Inflammatory macrophage treated with lipopolysaccharide for 1 hour (primary cell): Measurements from ENCODE around the gene SLC29A1.

ENCODE experiments used
- DNase-seq, 2 donors: peaks; one replicate each; pipeline ENCODE4 v3.0.0-alpha.2; 2020 to 2022

Gene SLC29A1

DNA sequence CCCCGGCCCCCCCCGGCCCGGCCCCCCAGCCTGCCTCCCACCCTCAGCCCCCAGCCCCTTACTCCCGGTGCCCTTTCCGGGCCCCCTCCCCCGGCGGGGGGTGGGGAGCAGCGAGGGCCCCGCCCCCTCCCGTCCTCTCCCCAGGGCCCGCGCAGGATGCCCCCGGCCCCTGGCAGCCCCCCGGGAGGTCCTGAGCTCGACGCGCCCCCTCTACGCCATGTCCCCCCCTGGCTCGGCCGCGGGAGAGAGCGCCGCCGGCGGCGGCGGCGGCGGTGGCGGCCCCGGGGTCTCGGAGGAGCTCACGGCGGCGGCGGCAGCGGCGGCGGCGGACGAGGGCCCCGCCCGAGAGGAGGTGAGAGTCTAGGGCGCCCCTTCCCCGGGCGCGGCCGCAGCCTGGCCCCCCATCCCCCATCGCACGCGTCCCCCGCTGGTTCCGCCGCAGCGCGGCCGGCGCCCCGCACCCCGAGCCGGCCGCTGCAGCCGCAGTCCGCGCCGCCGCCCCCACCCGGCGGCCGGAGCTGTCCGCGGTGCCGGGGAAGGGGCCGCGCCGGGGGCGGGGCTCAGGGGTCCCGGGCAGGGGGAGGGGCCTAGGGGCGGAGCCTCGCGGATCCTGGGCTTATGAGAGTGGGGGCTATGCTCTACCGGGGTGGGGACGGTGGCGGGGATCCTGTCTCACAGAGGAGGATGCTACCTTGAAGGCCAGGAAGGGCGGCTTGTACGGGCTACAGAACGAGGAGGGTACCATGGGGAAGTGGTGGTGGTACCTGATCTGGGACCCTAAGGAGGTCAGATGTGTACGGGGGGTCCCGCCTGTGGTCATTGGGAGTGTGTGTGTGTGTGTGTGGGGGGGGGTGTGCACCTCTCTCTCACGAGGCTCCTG lies 47.4 kb downstream of the SLC29A1 start:
- DNase-seq, result no peak

DNA sequence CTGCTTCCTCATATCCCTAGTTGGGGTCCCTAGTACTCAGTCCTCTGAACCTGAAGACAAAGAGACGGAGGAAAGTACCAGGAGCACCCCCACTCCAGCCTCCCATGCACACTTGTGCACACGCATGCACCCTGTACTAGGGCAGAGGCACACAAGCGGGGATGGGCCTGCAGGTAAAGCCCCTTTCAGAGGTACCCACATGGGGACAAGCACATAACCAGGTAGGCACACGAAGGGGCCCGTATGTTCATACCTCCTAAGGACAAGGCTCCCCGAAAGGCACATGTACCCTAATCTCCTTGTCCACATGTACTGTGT lies 48.0 kb downstream of the SLC29A1 start:
- DNase-seq, result no peak

DNA sequence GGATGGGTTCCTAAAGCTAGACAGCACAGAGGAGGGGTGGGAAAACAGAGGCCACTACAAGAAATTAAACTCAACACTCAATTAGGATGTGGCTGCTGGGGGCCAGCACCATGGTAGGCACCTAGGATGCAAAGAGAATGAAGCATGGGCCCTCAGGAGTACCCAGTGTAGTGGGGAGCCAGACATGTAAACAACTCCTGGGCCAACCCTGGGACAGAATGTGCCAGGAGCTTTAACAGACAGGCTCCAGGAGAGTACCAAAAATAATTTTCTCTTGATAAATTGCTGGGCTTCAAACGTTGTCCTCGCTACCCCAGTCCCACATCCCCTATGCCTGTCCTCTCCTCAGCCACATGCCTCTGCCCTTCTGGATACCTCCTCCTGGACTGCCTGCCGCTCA lies 48.5 kb downstream of the SLC29A1 start:
- DNase-seq, result no peak

DNA sequence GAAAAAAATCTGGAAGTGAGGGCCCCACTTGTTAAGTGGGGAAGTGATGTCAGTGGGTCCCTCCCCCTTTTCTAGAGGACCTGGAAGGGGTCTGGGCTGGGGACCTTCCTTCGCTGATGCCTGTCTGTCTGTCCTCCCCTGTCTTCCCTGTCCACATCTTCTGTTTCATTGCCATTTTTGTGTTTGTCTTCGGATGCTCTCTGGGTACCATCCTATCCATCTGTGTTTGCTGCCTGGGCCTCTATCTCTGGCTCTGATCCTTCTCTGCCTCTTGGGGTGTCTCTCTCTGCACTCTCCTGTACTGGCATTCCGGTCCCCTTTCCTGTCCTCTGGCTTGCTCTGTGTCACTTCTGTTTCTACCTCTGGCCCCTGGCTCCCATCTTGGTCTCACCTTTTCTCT lies 49.1 kb downstream of the SLC29A1 start:
- DNase-seq, result no peak

DNA sequence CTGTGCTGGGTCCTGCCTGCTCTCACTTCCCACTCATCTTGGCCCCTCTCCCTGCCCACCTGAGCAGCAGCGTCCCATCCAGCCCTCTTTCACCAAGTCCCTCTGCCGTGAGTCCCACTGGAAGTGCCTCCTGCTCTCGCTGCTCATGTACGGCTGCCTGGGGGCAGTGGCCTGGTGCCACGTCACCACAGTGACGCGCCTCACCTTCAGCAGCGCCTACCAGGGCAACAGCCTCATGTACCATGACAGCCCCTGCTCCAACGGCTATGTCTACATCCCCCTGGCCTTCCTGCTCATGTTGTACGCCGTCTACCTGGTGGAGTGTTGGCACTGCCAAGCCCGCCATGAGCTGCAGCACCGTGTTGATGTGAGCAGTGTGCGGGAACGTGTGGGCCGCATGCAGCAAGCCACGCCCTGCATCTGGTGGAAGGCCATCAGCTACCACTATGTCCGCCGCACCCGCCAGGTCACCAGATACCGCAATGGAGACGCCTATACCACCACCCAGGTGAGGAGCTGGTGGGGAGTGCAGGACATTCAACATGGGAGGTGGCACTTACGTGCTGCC lies 49.7 kb downstream of the SLC29A1 start:
- no peak for DNase-seq

DNA sequence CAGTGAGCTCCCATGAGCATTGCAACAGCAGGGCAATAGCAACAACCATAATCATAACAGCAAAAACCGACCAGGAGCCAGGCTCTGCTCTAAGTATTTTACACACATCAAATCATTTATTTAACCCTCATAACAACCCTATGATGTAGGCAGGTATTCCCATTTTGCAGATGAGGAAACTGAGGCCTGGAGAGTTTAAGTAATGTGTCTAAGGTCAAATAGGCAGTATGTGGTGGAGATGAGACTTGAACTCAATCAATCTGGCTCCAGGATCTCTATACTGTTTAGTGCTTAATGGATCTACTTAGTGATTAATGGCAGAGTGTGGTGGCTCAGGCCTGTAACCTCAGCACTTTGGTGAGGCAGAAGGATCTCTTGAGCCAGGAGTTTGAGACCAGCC lies 50.2 kb downstream of the SLC29A1 start:
- DNase-seq, result no peak

DNA sequence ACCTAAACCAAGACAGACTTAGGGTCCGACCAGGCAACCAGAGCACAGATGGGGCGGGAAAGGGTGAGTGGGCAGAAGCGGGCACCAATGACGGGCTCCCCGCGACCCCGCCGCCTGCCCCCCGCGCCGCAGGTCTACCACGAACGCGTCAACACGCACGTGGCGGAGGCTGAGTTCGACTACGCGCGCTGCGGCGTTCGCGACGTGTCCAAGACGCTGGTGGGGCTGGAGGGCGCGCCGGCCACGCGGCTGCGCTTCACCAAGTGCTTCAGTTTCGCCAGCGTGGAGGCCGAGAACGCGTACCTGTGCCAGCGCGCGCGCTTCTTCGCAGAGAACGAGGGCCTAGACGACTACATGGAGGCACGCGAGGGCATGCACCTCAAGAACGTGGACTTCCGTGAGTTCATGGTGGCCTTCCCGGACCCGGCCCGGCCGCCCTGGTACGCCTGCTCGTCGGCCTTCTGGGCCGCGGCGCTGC lies 51.9 kb downstream of the SLC29A1 start:
- no peak for DNase-seq

DNA sequence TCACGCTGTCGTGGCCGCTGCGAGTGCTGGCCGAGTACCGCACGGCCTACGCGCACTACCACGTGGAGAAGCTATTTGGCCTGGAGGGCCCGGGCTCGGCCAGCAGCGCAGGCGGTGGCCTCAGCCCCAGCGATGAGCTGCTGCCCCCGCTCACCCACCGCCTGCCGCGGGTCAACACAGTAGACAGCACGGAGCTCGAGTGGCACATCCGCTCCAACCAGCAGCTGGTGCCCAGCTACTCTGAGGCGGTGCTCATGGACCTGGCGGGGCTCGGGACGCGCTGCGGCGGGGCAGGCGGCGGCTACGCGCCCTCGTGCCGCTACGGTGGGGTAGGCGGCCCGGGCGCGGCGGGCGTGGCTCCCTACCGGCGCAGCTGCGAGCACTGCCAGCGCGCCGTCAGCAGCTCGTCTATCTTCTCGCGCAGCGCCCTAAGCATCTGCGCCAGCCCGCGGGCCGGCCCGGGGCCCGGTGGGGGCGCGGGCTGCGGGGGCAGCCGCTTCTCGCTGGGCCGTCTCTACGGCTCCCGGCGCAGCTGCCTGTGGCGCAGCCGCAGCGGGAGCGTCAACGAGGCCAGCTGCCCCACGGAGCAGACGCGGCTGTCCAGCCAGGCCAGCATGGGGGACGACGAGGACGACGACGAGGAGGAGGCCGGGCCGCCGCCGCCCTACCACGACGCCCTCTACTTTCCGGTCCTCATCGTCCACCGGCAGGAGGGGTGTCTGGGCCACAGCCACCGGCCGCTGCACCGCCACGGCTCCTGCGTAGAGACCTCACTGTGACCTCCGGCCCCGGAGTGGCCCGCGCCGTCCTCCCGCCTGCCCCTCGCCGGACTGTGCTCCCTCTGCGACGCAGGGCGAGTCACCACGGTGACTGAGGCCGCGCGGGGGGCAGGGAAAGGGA lies 52.6 kb downstream of the SLC29A1 start:
- no peak for DNase-seq

DNA sequence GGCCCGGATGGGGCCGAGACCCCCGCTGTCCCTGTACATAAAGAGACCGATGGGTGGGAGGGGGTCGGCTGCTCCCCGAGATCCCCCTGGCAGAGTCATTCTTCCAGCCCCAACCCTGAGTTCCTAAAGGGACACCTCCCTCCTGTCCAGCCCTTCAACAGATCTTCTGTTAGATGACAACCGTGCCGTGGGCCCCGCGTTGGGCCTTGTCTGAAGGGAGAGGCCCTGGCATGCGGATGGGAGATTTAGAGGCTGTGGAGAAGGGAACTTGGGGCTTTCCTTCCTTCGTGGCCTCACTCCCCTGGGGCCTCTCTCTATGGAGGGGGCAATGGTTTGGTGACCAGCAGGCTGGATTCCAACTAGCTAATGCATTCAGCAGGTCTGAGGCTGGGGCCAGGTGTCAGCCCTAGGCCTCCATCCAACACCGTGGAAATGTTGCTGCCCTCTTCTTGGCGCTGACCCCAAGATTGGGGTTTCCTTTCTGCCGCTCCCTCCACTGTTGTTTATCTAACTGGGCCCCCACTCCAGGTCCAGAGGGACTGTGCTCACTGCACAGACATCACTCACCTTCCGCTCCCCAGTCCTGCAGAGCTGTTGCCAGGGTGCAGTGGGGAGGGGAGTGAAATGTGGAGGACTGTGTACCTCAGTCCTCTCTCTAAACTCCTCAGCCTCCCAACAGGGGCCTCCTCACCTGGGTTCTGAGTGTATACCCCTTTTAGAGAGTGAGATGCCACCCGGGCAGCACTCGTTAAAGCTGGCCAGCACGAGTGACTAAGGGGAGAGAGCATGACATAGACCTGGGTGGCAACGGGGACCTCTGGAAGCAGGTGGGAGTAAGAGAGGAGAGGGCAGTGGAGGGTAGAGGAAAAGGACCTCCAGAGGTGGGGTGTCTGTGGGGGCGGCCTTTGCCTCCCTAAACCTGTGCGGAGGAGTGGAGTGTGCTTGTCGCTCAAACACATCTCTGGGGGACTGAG lies 53.6 kb downstream of the SLC29A1 start:
- DNase-seq, result no peak

DNA sequence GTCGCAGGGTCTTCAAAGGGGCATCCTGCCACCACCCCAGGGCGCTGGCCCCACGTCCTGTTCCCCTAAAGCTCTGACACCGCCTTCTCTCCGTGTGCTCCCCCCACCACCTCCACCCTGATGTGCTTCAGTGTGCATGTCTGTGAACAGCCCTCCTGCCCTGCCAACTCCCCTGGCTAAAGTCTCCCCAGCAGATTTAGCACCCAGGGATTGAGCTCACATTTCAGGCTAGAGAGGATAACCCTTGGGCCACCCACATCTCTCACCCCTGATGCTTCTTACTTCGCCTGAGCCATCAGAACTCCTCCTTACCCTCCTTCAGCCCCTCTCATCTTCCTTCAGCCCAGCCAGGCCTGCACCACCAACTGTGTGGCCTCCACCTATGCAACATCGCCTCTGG lies 54.4 kb downstream of the SLC29A1 start:
- no peak for DNase-seq

DNA sequence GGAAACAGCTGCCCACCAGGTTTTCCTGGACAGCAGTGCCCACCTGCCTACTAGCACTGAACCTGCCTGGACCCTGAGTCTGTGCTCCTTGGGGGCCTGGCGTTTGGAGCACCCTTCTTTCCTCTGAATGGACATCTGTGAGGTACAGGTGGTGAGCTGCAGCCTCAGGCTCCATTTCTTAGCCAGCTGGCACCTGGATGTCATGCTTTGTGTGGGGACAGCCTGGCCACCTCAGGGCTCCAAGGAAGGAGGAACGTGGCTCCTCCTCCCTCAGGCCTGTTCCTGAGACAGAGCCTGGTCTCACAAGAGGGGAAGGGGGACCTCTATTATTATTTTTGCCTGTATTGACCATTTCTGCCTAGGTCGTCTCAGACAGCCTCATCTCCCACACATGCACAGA lies 54.9 kb downstream of the SLC29A1 start:
- no peak for DNase-seq

DNA sequence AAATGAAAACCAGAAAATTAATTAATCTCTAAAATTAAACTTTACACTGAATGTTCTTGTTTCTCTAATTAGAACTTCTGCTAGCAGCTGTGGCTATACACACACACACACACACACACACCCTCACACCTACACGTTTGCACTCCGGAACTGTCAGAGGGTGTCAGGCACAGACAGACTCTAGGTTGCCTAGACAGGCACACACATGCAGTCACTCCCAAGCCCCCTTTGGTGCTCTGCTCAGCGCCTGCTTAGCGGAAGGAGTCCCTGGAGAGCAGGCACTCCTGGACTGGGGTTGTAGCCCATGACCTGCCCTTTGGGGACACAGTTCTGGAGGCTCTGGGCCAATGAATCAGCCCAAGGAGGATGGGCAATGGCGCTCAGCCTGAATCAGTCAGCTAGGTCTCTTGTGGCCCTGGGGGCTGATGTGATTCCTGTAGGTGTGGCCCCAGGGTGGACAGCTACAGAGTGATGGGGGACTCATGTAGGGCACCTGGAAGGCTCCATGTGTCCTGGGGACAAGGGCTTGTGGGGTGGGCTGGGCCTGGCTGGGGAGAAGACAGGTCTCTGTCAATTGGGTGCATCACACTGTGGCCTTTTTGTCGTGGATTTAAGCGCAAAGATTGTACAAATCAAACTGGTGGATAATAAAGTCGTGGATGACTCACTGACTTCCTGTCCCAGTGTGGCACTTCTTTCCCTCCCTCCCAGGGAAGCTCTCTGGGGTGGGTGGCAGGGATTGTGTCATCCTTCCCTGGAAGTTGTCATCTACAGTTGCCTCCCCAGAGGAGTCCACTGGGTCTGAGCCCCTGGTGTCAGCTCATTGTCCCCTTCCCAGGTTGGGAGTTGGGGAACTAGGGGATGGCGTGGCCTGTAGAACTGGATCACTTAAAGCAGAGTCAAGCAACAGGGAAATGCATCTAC lies 55.6 kb downstream of the SLC29A1 start:
- peak; percentile 51 to 52 for DNase-seq
